Ureter (tissue), 1 donor: ENCODE measurements around the gene KIF25. TPM values are rescaled to one million over a fixed set of nuclear protein-coding genes. Genes with fewer than 3 reads are reported as not detected.

Source experiments
- DNase-seq: peaks from one replicate; pipeline ENCODE4 v3.0.0-alpha.2; 2020; ENCODE audit warnings: low spot score
- total RNA-seq: library from RNA; stranded (reverse); gene quantifications from one replicate; pipeline ENCODE4 v1.2.4, GENCODE V29; 2023
- donor health status: DM: yes; HTN: yes; CAD: no.

KIF25 gene
- total RNA-seq, 1 donor from 2014 or later: not detected

DNA sequence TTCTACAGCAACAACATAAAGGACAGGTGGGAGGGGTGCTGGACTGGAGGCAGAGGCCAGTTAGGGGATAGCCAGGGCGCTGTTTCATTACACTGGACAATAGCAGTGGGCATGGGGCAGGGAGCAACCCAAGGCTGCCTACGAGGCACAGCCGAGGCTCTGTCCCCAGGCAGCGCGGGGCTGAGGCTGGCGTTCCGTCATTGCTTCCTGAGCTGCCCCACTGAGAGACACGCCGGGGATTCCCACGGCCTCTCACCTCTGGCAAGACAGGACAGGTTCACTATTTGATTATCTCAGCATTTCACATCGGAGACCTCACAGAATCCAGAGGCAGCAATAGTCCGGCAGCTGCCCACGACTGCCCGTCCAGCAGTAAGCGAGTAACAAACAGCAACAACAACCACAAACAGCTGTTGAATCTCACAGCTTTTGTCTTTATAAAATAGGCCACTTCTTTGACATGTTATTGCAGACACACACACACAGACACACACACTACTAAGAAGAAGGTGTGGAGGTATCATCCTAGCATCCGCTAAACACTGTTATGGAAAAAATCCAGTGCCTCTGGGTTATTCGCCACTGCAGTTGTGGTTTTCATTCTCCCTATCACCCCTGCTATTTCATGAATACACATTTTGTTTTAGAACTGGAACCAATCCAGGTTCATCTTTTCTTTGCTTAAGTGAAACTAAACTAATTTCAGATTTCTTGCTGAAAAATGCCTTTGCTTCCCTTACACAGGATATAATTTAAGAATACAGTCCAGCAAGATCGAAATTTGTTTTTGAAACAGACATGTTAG is 19.5 kb downstream of the KIF25 start:
- DNase-seq: peak; percentile 52

DNA sequence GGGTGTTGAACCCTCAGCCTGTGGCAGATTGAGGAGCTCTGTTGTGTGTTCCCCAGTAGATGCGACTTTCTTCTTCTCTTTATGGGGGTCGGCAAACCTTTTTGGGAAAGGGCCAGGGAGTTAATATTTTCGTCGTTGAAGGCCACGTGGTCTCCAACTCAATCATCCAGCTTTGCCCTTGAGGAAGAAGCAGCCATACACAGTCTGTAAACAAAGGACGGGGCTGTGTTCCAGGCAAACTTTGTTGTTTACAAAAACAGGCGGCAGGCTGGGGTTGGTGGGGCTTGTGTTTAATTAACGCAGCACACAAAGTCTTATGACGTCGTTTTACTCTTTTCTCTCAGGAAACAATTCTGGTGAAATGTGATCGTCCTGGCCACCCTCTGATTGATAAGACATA is 20.2 kb downstream of the KIF25 start:
- peak; percentile 42 for DNase-seq

DNA sequence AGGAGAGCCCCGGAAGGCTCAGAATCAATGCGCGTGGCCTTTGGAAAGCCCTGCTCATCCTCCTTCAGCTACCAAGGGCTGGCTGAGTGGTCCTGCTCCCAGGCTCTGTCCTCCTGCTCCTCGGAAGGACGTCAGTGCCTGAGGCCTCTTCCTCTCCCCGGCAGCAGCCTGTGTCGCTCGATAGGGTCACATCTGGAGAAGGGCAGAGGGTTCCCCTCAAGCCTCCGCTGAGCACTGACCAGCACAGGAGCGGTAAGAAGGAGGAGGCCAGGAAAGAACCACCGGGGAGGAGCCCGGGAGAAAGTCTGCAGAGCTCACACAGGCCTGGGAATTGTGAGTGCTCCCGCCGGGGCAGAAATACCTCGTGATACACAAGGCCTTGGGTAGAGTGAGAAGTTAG is 21.2 kb downstream of the KIF25 start:
- peak; percentile 38 for DNase-seq

DNA sequence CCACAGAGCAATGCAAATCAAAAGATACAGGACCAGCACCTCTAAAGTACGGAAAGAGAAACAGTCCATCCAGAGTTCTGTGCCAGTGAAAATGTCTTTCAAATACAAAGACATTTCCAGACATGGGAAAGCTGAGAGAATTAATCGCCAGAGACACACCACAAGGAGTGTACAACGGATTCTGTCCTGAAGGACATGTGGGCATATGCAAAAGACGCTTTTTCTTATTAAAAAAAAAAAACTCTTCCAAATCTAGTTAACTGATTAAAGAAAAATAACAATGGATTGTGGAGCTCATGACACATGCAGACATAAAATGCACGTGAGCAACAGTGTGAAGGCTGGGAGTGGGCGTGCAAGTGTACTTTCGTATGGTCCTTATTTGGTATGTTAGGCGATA is 22.8 kb downstream of the KIF25 start:
- no peak for DNase-seq

DNA sequence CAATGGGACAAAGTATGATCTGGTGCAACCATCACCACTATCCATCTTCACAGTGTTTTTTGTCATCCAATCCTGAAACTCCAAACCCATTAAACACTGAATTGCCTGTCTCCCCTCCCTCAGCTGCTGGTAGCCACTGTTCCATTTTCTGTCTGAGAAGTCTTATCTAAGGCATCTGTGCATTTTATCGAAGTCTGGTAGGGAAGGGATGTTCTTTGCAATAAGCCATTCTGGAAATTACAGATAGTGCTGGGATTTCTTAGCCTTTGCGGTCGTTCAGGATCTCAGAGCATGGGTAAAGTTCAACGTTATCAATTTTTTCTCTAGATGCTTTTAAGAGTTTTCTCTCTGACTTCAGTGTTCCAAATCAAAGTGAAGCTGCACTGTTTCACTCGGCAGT is 24.1 kb downstream of the KIF25 start:
- no peak for DNase-seq

DNA sequence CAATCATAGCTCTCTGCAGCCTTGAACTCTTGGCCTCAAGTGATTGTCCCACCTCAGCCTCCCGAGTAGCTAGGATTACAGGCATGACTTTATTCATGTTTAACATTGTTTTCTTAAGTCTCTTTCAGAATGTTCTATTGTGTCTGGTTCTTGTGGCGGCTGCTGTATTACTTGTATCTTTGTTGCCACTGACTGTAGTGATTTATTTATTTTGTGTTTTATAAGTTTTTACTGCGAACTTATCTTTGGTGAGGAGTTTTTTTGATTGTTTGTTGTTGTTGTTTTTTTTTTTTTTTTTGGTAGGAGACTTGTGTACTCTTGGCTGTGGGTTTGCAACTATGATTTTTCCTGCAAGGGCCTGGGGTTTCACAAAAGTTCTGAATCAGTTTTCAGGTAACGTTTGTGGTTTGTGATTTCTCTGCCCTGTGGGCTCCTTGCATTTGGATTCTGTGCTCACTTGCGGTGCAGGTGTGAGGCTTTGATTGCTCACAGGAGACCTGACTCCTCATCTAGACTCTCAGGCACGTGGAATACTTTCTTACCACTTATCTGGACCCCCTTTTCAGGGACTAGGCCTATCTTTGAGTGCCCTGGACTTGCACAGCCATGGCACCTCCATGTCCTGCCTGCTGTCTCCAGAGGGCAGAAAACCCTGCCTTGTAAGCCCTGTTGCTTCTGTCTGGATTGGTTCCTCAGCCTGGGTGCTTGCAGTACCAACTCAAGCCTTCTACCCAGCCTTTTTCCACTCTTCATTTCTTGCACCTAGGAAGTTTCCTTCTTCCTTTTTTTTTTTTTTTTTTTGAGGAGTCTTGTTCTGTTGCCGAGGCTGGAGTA is 25.2 kb downstream of the KIF25 start:
- DNase-seq: peak; percentile 26

DNA sequence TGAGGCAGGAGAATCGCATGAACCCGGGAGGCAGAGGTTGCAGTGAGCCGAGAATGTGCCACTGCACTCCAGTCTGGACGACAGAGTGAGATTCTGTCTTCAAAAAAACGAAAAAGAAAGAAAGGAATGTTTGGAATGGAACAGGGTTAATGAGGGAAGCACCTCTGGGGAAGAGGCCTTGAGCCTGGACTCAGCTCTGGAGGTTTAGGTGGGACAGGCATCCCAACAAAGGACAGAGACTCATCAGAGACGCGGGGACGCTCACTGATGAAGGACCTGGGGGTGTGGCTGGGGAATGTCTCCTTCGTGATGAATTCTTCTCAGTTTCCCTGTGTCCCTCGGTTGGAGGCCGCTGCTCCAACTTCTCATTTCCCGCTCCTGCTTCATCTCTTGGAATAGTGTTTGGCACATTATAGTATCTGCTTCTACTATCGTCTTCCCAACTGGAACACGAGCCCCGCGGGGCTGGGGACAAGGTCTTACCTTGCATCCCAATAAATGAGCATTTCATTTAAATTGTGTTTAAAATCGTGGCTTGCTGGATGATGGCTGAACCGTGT is 27.6 kb downstream of the KIF25 start:
- peak; percentile 19 for DNase-seq

DNA sequence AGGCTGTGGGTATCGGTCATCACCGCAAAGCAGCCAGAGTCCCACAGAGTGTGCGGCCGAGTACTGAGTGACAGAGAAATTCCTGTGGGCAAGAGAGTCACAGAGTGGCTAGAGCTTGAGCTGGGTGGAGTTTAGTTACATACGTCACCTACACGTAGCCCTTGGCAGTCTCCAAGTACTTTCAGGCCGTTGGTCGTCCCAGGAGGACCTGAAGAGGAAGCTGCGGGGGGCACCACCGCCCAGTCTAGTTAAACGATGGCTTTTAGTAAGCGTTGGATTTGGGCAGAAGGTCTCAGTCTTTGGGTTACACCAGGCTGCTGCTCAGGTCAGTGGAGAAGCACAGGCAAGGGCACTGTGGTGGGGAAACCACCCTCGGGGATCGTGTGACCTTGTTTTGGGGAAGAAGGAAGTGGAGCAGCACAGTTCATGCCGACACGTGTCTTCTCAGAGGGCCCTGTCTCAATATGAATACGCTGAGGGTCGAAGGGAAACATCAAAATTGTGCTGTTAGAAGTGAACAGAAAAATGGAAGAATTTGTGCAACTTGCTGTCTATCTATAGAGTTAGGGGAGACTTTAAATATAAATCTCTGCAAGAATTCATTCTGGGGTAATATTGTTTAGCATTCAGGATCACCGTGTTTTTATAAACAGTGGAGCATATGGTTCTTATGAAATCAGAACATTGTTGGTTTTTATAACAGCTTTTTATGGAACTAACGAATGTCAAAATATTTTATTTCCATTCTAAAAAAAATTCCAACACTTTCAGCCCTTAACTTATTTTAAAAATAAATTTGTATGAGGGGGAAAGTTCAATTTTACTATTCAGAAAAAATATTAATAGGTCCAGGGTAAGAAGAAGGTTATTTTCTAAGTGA is 28.6 kb downstream of the KIF25 start:
- no peak for DNase-seq

DNA sequence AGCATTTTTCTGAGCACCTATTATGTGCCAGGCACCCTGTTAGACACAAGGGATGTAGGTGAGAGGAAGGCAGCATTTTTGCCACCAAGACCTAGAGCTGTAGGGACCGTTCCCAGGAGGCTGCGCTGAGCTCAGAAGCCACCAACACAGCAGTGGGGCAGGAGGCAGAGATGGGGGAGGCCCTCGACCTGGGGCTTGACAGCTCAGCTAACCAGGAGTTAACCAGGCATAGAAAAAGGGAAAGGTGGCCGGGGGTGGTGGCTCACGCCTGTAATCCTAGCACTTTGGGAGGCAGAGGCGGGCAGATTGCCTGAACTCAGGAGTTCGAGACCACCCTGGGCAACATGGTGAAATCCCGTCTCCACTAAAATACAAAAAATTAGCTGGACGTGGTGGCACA is 29.5 kb downstream of the KIF25 start:
- no peak for DNase-seq

DNA sequence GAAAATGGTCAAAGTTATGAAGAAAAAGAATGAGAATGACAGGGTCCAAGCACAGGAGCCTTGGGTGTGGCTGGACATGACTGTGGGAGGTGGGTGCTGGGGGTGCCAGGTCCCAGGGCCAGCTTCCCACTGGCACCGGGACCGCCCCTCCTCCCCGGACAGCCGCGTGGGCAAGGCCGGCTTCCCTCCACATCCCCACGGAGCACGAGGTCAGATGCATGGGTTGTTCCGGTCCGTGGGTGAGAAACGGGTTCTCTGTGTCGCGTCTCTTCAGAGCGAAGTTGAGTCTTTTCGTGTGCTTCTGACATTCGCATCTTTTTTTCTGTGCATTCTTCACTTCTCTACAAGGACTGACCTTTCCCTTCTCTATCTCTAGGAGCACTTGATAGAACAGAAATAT is 30.1 kb downstream of the KIF25 start:
- DNase-seq: no peak

DNA sequence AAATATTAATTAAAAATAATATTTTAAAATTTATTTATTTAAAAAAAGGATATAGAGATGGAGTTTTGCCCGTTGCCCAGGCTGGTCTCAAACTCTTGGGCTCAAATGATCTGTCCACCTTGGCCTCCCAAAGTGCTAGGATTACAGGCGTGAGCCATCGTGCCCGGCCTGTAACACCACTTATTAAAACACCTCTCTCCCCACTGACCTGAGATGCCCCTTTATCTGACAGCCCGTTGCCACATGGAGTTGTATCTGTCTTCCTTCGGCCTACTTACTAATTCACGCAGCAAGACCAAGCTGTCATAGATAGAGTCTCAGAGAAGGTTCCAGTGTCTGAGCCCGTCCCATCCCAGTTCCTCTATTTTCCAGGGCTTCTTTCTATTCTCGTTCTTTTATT is 30.7 kb downstream of the KIF25 start:
- DNase-seq: no peak

DNA sequence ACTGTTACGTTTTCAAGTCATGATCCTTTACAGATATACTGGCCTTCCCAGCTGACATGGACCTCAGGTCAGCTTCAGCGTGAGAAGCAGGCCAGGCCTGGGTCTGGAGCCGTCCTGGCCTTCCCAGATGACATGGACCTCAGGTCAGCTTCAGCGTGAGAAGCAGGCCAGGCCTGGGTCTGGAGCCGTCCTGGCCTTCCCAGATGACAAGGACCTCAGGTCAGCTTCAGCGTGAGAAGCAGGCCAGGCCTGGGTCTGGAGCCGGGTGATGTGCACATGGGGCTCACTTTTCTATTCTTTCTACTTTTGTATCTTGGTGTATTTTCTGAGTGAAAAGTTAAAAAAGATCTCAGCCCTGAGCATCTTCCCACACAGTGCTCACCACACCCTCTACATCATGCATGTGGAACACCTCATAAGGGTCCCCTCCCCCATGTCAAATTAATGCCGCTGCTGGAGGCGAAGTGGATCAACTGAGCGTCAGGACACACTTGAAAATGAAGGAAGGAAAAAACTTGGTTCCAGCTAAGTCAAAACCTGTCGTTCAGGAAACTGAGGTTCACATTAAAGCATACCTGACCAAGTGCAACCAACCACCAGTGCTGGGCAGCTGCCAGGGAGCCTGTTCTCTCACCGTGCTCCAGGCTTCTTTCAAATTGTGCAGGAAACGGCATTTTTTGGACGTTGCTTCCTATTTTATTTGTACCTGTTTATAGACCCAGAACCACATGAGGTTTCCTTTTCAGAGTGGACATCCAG is 32.2 kb downstream of the KIF25 start:
- DNase-seq: no peak

DNA sequence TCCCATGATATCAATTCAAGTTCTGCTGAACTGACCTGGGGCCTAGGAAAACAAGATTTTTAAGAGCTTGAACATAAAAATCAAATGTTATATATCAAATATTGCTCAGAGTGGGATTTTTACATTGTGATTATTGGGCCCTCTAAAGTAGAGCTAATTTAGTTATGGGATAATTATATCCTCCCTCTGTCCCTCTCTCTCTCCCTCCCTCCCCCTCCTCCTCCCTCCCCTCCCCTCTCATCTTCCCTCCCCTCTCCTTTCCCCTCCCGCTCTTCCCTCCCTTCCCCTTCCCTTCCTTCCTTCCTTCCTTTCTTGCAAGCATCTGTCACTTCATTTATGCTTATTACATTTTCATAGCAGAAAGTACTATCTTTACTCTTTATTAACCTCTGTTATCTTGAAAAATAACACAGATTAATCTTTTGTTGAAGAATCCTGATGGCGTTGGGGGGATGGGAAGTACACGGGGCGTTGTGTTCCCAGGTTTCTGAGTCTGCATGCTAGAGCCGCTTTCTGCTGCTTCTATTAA is 32.8 kb downstream of the KIF25 start:
- no peak for DNase-seq

DNA sequence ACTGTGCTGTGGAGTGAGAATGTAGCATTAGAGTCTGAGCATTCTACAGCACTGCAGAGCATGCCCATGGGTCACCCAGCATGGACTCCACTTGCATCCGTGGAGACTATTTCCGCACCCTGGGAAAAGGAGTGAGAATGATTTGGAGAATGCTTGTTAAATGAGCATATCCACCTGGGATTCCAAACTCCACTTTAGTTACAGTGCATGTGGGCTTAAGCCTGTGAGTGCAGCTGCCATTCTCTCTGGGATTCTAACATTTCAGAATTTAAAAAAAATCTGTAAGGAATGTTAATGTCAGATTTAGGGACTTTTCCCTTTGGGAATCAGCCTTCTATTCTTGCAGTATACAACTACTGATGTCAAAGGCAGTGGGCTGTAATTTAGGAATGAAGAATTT is 33.4 kb downstream of the KIF25 start:
- no peak for DNase-seq

DNA sequence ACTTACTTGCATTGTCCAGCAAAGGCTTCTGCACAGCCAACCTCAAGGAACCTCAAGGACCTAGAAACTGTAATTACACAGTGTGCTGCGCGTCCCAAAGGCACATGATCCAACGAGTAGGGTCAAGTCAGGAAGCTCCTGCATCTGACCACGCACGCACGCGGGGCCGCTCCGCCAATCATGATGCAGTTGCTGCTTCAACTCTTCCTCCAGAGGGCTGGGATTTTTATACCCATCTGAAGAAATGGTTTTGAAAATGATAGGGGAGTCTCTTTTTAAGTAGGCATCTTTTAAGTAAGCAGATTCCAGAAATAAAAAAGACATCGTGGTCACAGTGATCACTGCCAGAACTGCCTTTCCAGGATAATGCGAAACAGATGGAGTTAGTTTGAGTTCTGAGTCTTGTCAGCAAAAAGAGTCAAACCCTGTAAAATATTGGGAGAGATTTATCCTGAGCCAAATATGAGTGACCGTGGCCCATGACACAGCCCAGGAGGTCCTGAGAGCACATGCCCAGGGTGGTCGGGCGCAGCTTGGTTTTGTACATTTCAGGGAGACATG is 34.0 kb downstream of the KIF25 start:
- peak; percentile 38 for DNase-seq

DNA sequence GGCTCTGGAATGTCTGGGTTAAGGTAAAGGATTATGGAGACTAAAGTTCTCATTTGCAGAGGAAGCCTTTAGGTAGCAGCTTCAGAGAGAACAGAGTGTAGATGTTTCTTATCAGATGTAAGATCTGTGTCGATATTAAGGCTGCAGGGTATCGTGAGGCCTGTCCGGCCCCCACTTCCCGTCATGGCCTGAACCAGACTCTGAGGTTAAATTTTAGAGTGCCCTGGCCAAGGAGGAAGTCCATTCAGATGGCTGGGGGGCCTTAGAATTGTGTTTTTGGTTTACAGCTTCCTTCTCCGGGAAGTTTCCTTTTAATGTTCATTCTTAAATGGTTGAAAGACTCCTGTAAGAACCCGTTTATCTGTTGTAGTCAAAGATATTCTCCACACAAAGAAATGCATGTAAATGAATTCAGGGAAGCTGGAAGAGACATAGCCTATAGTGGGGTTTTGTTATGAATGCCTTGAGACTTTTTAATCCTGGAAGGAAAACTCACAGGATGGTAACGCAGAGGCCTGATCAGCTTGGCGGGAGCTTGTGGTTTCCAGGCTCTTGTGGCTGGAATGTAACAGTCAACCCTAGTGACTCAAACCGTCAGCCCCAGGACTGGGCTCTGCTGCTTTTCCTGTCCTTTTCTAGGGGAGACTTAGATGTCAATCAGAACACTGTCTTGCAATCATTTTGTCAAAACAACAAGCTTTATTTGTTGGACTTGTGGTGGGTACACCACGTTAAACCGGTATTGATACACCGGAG is 34.7 kb downstream of the KIF25 start:
- peak; percentile 41 for DNase-seq

DNA sequence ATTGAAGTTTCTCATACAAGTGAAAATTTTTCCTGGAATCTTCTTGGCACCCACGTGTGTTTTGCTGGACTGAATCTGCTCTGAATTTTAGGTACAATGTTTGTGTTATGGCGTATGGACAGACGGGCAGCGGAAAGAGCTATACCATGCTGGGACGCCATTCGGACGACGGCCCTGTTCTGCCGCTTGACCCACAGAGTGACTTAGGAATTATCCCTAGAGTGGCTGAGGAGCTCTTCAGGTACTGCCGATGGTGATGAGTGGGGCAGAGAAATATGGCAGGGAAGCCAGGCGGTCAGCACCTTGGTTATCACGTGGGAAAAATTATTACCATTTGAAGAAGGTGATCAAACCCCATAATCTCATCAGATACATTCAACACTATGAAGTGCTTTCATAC is 36.3 kb downstream of the KIF25 start:
- DNase-seq: peak; percentile 29

DNA sequence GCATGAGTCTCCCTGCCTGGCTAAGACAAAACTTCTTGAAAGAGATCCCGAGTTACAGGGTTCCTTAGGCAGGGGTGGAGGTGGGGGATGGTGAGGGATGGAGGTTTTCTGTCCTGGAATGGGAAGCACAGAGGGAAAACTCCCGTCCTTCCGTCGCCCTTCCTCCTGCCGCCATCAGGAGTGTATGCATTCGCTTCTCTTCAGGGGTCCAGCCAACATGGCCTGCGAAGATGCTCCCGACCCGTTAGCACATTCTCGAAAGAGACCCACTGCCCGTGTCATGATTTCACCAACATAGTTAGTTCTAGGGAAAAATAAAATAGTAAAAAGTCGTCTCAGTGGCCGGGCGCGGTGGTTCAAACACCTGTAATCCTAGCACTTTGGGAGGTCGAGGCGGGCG is 37.1 kb downstream of the KIF25 start:
- DNase-seq: peak; percentile 30

DNA sequence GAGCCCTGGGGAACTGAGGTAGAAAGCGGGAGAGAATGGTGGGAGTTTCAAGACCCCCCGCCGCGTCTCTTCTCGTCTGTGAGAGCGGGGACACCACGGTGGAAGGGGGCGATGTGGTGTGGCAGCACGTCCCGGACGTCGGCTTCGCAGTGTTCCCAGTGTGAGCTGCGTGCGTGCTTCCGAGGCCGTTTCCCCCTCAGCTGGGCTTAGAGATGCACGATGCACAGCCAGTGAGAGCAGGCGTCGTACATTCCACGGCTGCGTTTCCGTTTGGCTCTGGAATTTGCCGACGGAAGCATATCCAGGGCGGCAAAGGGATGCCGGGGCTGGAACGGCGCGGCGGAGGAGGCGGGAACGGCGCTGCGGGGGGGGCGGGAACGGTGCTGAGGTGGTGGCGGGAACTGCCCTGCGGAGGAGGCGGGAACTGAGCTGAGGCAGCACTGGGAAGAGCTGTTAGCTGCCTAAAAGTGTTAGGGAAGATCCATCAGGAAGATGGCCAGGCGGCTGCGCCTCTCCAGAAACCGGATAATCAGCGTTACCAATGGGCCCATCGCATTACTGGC is 37.7 kb downstream of the KIF25 start:
- DNase-seq: peak; percentile 62
